A673 (cell line): ENCODE measurements around the gene PRAME. TPM values are rescaled to one million over a fixed set of nuclear protein-coding genes. Genes with fewer than 3 reads are reported as not detected.

Experiments used
- BruUV-seq: library from RNA; stranded (reverse); fragments of 400-500 nt; replicated peaks from 2 replicates; lab custom pipeline; 2021; lab: Mats Ljungman, UMichigan
- CTCF ChIA-PET: fragments of 300-600 bp; sonication (Branson Sonifier 250); formaldehyde crosslinking; loops from one replicate; lab custom pipeline; 2022; ENCODE audit warnings: antibody characterized with exemption; lab: Charles Lee
- POLR2A ChIA-PET: fragments of 300-600 bp; sonication (Branson Sonifier 250); formaldehyde crosslinking; loops from one replicate; lab custom pipeline; 2022; ENCODE audit warnings: antibody characterized with exemption; ENCODE audit not compliant: low non-redundant PET; lab: Charles Lee
- DNase-seq: peaks from one replicate; pipeline ENCODE4 v3.0.0-alpha.2; 2015; ENCODE audit warnings: low spot score
- H3K27ac ChIP-seq: fragments of 200-600 bp; sonication (generic); 2 replicates; pipeline ENCODE4 v1.5.1; 2016; ENCODE audit warnings: mixed run types, low read depth, mild to moderate bottlenecking, mixed read lengths, antibody characterized with exemption, low read length; ENCODE audit not compliant: poor library complexity, severe bottlenecking
- H3K27me3 ChIP-seq: fragments of 200-600 bp; sonication (generic); replicated peaks from 2 replicates; pipeline ENCODE4 v1.6.1; 2017; ENCODE audit warnings: mixed run types, low read depth, mild to moderate bottlenecking, mixed read lengths, antibody characterized with exemption, low read length; ENCODE audit not compliant: insufficient read depth, poor library complexity
- H3K36me3 ChIP-seq: fragments of 200-600 bp; sonication (generic); 2 replicates; pipeline ENCODE4 v1.6.1; 2016; ENCODE audit warnings: mixed run types, mild to moderate bottlenecking, mixed read lengths, antibody characterized with exemption, low read length; ENCODE audit not compliant: insufficient read depth, poor library complexity, severe bottlenecking
- H3K4me1 ChIP-seq: fragments of 200-600 bp; sonication (generic); 2 replicates; pipeline ENCODE4 v1.6.1; 2017; ENCODE audit warnings: mixed run types, mild to moderate bottlenecking, mixed read lengths, antibody characterized with exemption, low read length; ENCODE audit not compliant: insufficient read depth, poor library complexity, severe bottlenecking
- H3K4me3 ChIP-seq: fragments of 200-600 bp; sonication (generic); 2 replicates; pipeline ENCODE4 v1.5.1; 2016; ENCODE audit warnings: low read depth, mixed run types, mild to moderate bottlenecking, mixed read lengths, low read length; ENCODE audit not compliant: poor library complexity, severe bottlenecking
- H3K9me3 ChIP-seq: fragments of 200-600 bp; sonication (generic); 2 replicates; pipeline ENCODE4 v1.6.1; 2016; ENCODE audit warnings: mixed run types, low read depth, mild to moderate bottlenecking, mixed read lengths, antibody characterized with exemption, low read length; ENCODE audit not compliant: poor library complexity, severe bottlenecking
- EZH2 ChIP-seq: fragments of 200-600 bp; sonication (generic); IDR thresholded peaks from 2 replicates; pipeline ENCODE4 v1.6.1; 2017; ENCODE audit warnings: borderline replicate concordance, low read depth, mild to moderate bottlenecking, mixed read lengths, antibody characterized with exemption, low read length; ENCODE audit not compliant: poor library complexity, severe bottlenecking
- intact Hi-C: fragments of 100-400 bp; cut with micrococcal nuclease; formaldehyde crosslinking; loops from one replicate; pipeline ENCODE4 v1.10.0; 2022; ENCODE audit not compliant: unreplicated experiment
- total RNA-seq: library from RNA; stranded (reverse); gene quantifications from 2 replicates; pipeline ENCODE4 v1.2.3, GENCODE V29; 2021
- TF ChIP-seq, protein P1 (sequence below): fragments of 300-800, 200-600 bp; sonication (generic); conservative IDR thresholded peaks from 2 replicates; pipeline ENCODE4 v1.5.1; 2017; ENCODE audit warnings: low read depth, mild to moderate bottlenecking, antibody characterized with exemption, low read length, moderate library complexity, mixed read lengths

PRAME gene
- total RNA-seq, 1 experiment from 2014 or later, result 14.1 TPM

DNA sequence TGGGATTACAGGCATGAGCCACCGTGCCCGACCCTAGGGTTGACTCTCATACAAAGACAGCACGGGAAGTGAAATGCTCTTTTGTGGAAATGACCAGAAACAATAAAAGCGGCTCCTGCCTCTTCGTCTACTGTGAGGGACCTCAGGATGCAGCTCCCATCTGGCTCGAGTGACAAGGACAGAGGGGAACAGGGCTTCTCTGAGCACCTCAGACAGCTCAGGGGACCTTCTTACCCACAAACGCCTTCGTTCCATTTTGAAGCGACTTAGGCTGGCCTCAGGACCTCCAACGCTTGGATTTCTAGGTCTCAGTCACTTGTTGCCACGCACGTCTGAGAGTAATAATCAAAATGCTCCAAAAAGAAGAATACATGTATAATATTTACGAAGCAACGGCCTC lies 2.5 kb downstream of the PRAME start:
- Histone ChIP-seq H3K36me3 (no peaks in the 10 kb centered on the region), H3K4me1 (peaks cover 7% of the 10 kb centered on the region), H3K27ac (no peak overlapping the region), H3K9me3 (no peaks in the 10 kb centered on the region), H3K27me3 (no peaks in the 10 kb centered on the region), H3K4me3 (peak overlapping the region; percentile 26)
- intact Hi-C loops, result no loop called here
- ChIA-PET POLR2A (no interaction called here), CTCF (no interaction called here)
- TF ChIP-seq, protein P1, sequence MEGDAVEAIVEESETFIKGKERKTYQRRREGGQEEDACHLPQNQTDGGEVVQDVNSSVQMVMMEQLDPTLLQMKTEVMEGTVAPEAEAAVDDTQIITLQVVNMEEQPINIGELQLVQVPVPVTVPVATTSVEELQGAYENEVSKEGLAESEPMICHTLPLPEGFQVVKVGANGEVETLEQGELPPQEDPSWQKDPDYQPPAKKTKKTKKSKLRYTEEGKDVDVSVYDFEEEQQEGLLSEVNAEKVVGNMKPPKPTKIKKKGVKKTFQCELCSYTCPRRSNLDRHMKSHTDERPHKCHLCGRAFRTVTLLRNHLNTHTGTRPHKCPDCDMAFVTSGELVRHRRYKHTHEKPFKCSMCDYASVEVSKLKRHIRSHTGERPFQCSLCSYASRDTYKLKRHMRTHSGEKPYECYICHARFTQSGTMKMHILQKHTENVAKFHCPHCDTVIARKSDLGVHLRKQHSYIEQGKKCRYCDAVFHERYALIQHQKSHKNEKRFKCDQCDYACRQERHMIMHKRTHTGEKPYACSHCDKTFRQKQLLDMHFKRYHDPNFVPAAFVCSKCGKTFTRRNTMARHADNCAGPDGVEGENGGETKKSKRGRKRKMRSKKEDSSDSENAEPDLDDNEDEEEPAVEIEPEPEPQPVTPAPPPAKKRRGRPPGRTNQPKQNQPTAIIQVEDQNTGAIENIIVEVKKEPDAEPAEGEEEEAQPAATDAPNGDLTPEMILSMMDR, result no peak
- TF ChIP-seq EZH2, result no peak
- DNase-seq, result no peak
- BruUV-seq, result no TSS peak

DNA sequence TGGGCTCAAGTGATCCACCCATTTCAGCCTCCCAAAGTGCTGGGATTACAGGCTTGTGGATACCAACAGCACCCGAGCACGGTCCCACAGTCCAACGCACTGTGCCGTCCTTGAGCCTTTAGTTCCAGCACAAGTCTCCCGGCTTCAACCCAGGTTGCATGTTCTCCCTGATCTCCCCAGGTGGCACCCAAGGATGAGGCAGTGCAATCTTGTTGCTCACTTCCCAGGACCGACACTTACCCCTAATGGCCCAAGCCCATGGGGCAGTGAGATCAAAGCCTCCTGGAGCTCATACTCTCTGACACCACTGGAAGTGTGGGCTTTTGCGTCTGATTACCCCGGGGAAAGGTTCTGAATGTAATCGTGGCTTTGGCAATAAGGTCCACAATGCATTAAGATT lies 3.5 kb downstream of the PRAME start:
- DNase-seq, result no peak
- TF ChIP-seq, protein P1, result no peak
- no peak for TF ChIP-seq EZH2
- Histone ChIP-seq H3K36me3 (no peaks in the 10 kb centered on the region), H3K4me1 (peaks cover 7% of the 10 kb centered on the region), H3K9me3 (no peaks in the 10 kb centered on the region), H3K27ac (no peak overlapping the region), H3K27me3 (no peaks in the 10 kb centered on the region), H3K4me3 (no peak overlapping the region)
- no TSS peak for BruUV-seq
- ChIA-PET POLR2A (no interaction called here), CTCF (interaction anchor here (0.6 kb wide), 1 partner anchor 71 kb away, joined by 3 read pairs; no protein-coding TSS in a partner anchor)
- intact Hi-C loops, result no loop called here

DNA sequence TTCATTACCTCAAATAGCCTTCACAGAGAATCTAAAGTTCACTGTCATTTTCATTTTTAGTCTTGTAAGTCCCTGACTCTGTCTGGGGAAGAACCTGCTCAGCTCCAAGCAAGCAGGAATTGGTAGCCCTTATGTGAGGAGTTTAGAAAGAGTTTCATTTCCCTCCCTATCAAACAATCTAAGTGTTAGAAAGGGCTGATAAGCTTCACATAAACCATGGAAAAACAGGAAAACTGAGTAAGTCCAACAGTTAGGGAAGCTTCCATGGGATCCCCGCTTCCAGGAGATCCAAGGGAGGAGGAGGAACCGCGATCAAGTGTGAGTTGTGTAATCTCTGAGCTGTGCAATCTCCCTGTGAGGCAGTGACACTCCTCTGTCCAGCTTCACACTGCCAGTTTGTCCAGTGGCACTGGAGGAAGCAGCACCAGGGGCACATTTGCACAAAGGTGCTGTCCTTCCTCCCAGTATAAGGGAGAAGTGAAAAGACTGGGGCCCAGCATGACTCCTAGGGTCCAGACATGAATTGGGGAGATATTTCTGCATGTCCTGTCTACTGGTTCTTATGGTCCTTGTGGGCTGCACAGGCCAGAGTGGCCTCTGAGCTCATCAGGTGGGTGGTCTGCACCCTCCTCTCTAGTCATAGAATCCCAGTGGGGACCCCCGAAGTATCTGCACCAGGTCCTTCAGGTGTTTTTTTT lies 4.3 kb downstream of the PRAME start:
- Histone ChIP-seq H3K4me3 (no peak overlapping the region), H3K4me1 (peaks cover 7% of the 10 kb centered on the region), H3K9me3 (no peaks in the 10 kb centered on the region), H3K27me3 (no peaks in the 10 kb centered on the region), H3K27ac (no peak overlapping the region), H3K36me3 (no peaks in the 10 kb centered on the region)
- intact Hi-C loops, result no loop called here
- TF ChIP-seq, protein P1, result no peak
- TF ChIP-seq EZH2, result no peak
- ChIA-PET CTCF (interaction anchor here (0.7 kb wide), 1 partner anchor 22 kb away, joined by 3 read pairs; no protein-coding TSS in a partner anchor), POLR2A (no interaction called here)
- no TSS peak for BruUV-seq
- DNase-seq, result no peak
